Measurements from ENCODE around the gene SFRP5.

GRCh38 chr10:97789770-97790397 is 18.1 kb upstream of the SFRP5 start:
- TF ChIP-seq CTCF (IDR thresholded peaks at IDR 0.05) = no peak
- no peak for TF ChIP-seq POLR2A (IDR thresholded peaks at IDR 0.05)

Measured in vagina (tissue), 2 donors.